H9 (cell line): ENCODE measurements around the gene TMA7B. TPM values are rescaled to one million over a fixed set of nuclear protein-coding genes. Genes with fewer than 3 reads are reported as not detected.
A peak's percentile ranks its signal among the peaks of the same experiment; 100 is the strongest.

Experiments used
- DNase-seq: peaks from one replicate; pipeline ENCODE4 v3.0.0-alpha.2; 2017
- H2AFZ ChIP-seq: one replicate; pipeline ENCODE4 v1.6.1; 2013; ENCODE audit warnings: mild to moderate bottlenecking, low read length, control low read depth, moderate library complexity
- H2AK5ac ChIP-seq: 2 replicates; pipeline ENCODE4 v1.6.1; 2013; ENCODE audit warnings: low read length, control low read depth, mixed read lengths; ENCODE audit not compliant: insufficient read length
- H2BK120ac ChIP-seq: one replicate; pipeline ENCODE4 v1.6.1; 2013; ENCODE audit warnings: low read depth, mild to moderate bottlenecking, low read length, control low read depth, inconsistent platforms; ENCODE audit not compliant: poor library complexity, severe bottlenecking
- H2BK12ac ChIP-seq: 2 replicates; pipeline ENCODE4 v1.6.1; 2013; ENCODE audit warnings: low read length, control low read depth, mixed read lengths, low read depth; ENCODE audit not compliant: insufficient read length
- H2BK15ac ChIP-seq: 2 replicates; pipeline ENCODE4 v1.6.1; 2013; ENCODE audit warnings: low read depth, low read length, control low read depth
- H2BK20ac ChIP-seq: one replicate; pipeline ENCODE4 v1.6.1; 2013; ENCODE audit warnings: low read depth, mild to moderate bottlenecking, low read length, control low read depth, inconsistent platforms; ENCODE audit not compliant: poor library complexity, severe bottlenecking
- H2BK5ac ChIP-seq: 2 replicates; pipeline ENCODE4 v1.6.1; 2013; ENCODE audit warnings: low read length, control low read depth, mixed read lengths; ENCODE audit not compliant: insufficient read length
- H3K14ac ChIP-seq: 2 replicates; pipeline ENCODE4 v1.6.1; 2013; ENCODE audit warnings: low read length, control low read depth; ENCODE audit not compliant: insufficient read depth
- H3K18ac ChIP-seq: 2 replicates; pipeline ENCODE4 v1.6.1; 2013; ENCODE audit warnings: low read depth, mild to moderate bottlenecking, mixed read lengths, low read length, control low read depth; ENCODE audit not compliant: insufficient read length
- H3K23ac ChIP-seq: 2 replicates; pipeline ENCODE4 v1.6.1; 2013; ENCODE audit warnings: low read length, control low read depth, mixed read lengths, low read depth; ENCODE audit not compliant: insufficient read length
- H3K23me2 ChIP-seq: 2 replicates; pipeline ENCODE4 v1.6.1; 2013; ENCODE audit warnings: low read depth, mild to moderate bottlenecking, mixed read lengths, low read length, control low read depth; ENCODE audit not compliant: insufficient read length, poor library complexity, severe bottlenecking
- H3K27ac ChIP-seq: 2 replicates; pipeline ENCODE4 v1.5.1; 2013; ENCODE audit warnings: low read length, control low read depth, mixed read lengths, low read depth; ENCODE audit not compliant: insufficient read length
- H3K27me3 ChIP-seq: 2 replicates; pipeline ENCODE4 v1.6.1; 2013; ENCODE audit warnings: low read length, control low read depth, inconsistent platforms; ENCODE audit not compliant: insufficient read depth
- H3K4ac ChIP-seq: 2 replicates; pipeline ENCODE4 v1.6.1; 2013; ENCODE audit warnings: low read depth, mild to moderate bottlenecking, control low read depth, inconsistent platforms, low read length, moderate library complexity
- H3K4me1 ChIP-seq: 2 replicates; pipeline ENCODE4 v1.6.1; 2013; ENCODE audit warnings: low read length, control low read depth, inconsistent platforms; ENCODE audit not compliant: insufficient read depth
- H3K4me2 ChIP-seq: 2 replicates; pipeline ENCODE4 v1.6.1; 2013; ENCODE audit warnings: low read length, control low read depth, mixed read lengths; ENCODE audit not compliant: insufficient read length, insufficient read depth
- H3K56ac ChIP-seq: 2 replicates; pipeline ENCODE4 v1.6.1; 2013; ENCODE audit warnings: low read depth, mild to moderate bottlenecking, mixed read lengths, low read length, control low read depth; ENCODE audit not compliant: insufficient read length
- H3K79me1 ChIP-seq: 2 replicates; pipeline ENCODE4 v1.6.1; 2013; ENCODE audit warnings: low read depth, mild to moderate bottlenecking, moderate library complexity, low read length, control low read depth, inconsistent platforms; ENCODE audit not compliant: insufficient read depth, poor library complexity, severe bottlenecking
- H3K79me2 ChIP-seq: 2 replicates; pipeline ENCODE4 v1.6.1; 2013; ENCODE audit warnings: low read length, control low read depth, inconsistent platforms; ENCODE audit not compliant: insufficient read depth
- H3K9ac ChIP-seq: 2 replicates; pipeline ENCODE4 v1.6.1; 2013; ENCODE audit warnings: low read length, control low read depth, mixed read lengths; ENCODE audit not compliant: insufficient read length; ENCODE audit errors: extremely low read depth
- H3K9me3 ChIP-seq: one replicate; pipeline ENCODE4 v1.6.1; 2013; ENCODE audit warnings: low read depth, low read length, inconsistent platforms; ENCODE audit not compliant: control insufficient read depth
- H3T11ph ChIP-seq: one replicate; pipeline ENCODE4 v1.6.1; 2013; ENCODE audit warnings: mild to moderate bottlenecking, low read length, control low read depth, inconsistent platforms
- H4K20me1 ChIP-seq: one replicate; pipeline ENCODE4 v1.6.1; 2013; ENCODE audit not compliant: control insufficient read depth, insufficient read length, insufficient read depth
- H4K5ac ChIP-seq: 2 replicates; pipeline ENCODE4 v1.6.1; 2013; ENCODE audit warnings: low read depth, mild to moderate bottlenecking, mixed read lengths, low read length, control low read depth; ENCODE audit not compliant: insufficient read length
- H4K8ac ChIP-seq: replicated peaks from 2 replicates; pipeline ENCODE4 v1.6.1; 2013; ENCODE audit warnings: low read length, control low read depth, mixed read lengths, low read depth; ENCODE audit not compliant: insufficient read length
- H4K91ac ChIP-seq: 2 replicates; pipeline ENCODE4 v1.6.1; 2013; ENCODE audit warnings: low read depth, mild to moderate bottlenecking, moderate library complexity, mixed read lengths, low read length, control low read depth; ENCODE audit not compliant: insufficient read length
- H3K27ac Mint-ChIP-seq, 3 experiments: 2 replicates in 2 of 3; 3 replicates in 1 of 3; pipeline ENCODE4 v1.8.0; 2020 to 2021; ENCODE audit warnings: mixed read lengths in 3 of 3, mild to moderate bottlenecking in 1 of 3, moderate library complexity in 1 of 3
- H3K27me3 Mint-ChIP-seq: 2 replicates; pipeline ENCODE4 v1.8.0; 2021; ENCODE audit warnings: low read depth, mild to moderate bottlenecking, moderate library complexity, mixed read lengths
- H3K36me3 Mint-ChIP-seq, 3 experiments: 2 replicates in 2 of 3; 3 replicates in 1 of 3; pipeline ENCODE4 v1.8.0; 2020 to 2021; ENCODE audit warnings: low read depth in 3 of 3, mixed read lengths in 3 of 3; ENCODE audit not compliant: insufficient read depth in 1 of 3
- H3K4me1 Mint-ChIP-seq, 2 experiments: 2 replicates each; pipeline ENCODE4 v1.8.0; 2020; ENCODE audit warnings: mixed read lengths in 2 of 2
- H3K4me3 Mint-ChIP-seq, 2 experiments: 2 replicates in 1 of 2; 3 replicates in 1 of 2; pipeline ENCODE4 v1.8.0; 2020 to 2021; ENCODE audit warnings: mild to moderate bottlenecking in 2 of 2, mixed read lengths in 2 of 2, moderate library complexity in 1 of 2
- H3K9me3 Mint-ChIP-seq, 2 experiments: 2 replicates in 1 of 2; 3 replicates in 1 of 2; pipeline ENCODE4 v1.8.0; 2020; ENCODE audit warnings: mild to moderate bottlenecking in 2 of 2, mixed read lengths in 2 of 2, moderate library complexity in 1 of 2
- WGBS: extraction: QIAGEN DNeasy Blood & Tissue Kit; methylation state at CpG from one replicate; pipeline ENCODE4 v1.1.7; 2013; ENCODE audit warnings: missing lambda C conversion rate, low lambda C conversion rate, mixed read lengths; ENCODE audit not compliant: insufficient read length; ENCODE audit errors: extremely low coverage; 5-methylcytosine and 5-hydroxymethylcytosine counted together
- total RNA-seq: library from RNA; stranded (reverse); gene quantifications from 2 replicates; pipeline ENCODE4 v1.2.1, GENCODE V29; 2021
- TF ChIP-seq, protein P1 (sequence below): fragments of 200-600 bp; sonication (generic); conservative IDR thresholded peaks from 3 replicates; pipeline ENCODE4 v1.8.0; 2021; ENCODE audit warnings: antibody characterized with exemption, mild to moderate bottlenecking

The TMA7B gene
- total RNA-seq, 1 experiment from 2014 or later: not detected

DNA sequence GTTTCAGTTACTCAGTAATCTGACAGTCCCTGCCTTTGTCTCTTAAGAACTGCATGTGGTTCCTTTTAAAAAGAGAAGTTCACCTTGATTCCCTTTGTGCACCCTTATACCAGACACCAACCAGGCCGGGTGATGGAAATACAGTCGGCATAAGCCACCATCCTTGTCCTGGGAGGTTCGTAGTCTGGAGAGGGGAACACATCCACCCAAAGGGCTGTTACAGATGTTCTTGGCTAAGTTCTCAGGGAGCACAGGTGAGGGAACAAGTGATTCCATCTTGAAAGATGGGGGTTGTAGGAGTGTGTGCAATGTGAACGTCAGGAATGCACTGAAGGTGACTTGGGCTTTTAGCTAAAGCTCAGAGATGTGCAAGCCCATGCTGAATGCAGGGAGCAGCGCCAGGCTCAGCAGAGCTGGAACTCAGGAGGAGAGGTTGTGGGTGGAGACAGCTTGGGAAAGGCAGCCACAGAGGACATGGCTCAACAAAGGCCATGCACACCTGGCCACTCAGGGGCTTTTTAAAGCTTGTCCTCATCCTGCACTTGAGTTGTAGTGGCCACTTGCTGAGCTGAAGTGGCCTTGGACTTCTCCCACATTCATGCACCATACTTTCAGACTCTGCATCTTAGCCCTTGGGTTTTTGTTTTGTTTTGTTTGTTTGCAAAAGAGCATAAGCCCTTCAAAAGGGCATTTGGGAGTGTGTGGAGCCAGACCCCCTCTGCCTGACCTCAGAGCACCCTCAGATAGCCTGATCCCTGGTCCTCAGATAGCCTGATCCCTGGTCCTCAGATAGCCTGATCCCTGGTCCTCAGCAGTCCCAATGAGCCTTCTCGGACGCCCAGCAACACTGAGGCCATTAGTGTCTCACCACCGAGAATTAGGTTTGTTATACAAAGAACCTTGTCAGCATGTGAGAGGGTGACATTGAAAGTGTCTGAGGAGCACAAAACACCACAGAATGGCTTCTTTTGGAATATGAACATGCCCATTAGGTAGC is 12.7 kb upstream of the TMA7B start:
- H2AFZ ChIP-seq: no peak overlapping the region
- H2BK120ac ChIP-seq: no peak overlapping the region
- no CpG with 5 or more reads among the region's 8 CpGs for WGBS
- H2BK12ac ChIP-seq: no peak overlapping the region
- no peaks in the 10 kb centered on the region for H3K79me1 ChIP-seq
- no peak overlapping the region for H4K91ac ChIP-seq
- Mint-ChIP-seq H3K9me3 (no peaks in the 10 kb centered on the region), H3K4me3 (no peak overlapping the region), H3K27ac (no peak overlapping the region), H3K27me3 (no peaks in the 10 kb centered on the region; the same call in 1 of the 2 replicates), H3K4me1 (peaks cover 38 to 47% of the 10 kb centered on the region in 2 experiments), H3K36me3 (no peaks in the 10 kb centered on the region)
- H3K27ac ChIP-seq: no peak overlapping the region
- H3K27me3 ChIP-seq: no peaks in the 10 kb centered on the region
- H4K5ac ChIP-seq: no peak overlapping the region
- H3K23me2 ChIP-seq: no peaks in the 10 kb centered on the region
- no peaks in the 10 kb centered on the region for H3K9me3 ChIP-seq
- no peak overlapping the region for H3K4ac ChIP-seq
- no peak overlapping the region for H3K4me2 ChIP-seq
- H4K20me1 ChIP-seq: no peaks in the 10 kb centered on the region
- no peak for DNase-seq
- TF ChIP-seq, protein P1, sequence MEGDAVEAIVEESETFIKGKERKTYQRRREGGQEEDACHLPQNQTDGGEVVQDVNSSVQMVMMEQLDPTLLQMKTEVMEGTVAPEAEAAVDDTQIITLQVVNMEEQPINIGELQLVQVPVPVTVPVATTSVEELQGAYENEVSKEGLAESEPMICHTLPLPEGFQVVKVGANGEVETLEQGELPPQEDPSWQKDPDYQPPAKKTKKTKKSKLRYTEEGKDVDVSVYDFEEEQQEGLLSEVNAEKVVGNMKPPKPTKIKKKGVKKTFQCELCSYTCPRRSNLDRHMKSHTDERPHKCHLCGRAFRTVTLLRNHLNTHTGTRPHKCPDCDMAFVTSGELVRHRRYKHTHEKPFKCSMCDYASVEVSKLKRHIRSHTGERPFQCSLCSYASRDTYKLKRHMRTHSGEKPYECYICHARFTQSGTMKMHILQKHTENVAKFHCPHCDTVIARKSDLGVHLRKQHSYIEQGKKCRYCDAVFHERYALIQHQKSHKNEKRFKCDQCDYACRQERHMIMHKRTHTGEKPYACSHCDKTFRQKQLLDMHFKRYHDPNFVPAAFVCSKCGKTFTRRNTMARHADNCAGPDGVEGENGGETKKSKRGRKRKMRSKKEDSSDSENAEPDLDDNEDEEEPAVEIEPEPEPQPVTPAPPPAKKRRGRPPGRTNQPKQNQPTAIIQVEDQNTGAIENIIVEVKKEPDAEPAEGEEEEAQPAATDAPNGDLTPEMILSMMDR: no peak
- H4K8ac ChIP-seq: no peak overlapping the region
- H2BK15ac ChIP-seq: no peak overlapping the region
- no peak overlapping the region for H3K9ac ChIP-seq
- H3K23ac ChIP-seq: no peak overlapping the region
- no peaks in the 10 kb centered on the region for H3K79me2 ChIP-seq
- peak overlapping the region; percentile 44; the same call in 1 of the 2 replicates for H3K14ac ChIP-seq
- no peak overlapping the region for H2AK5ac ChIP-seq
- peaks cover 18% of the 10 kb centered on the region for H3K4me1 ChIP-seq
- H3T11ph ChIP-seq: no peak overlapping the region
- H3K18ac ChIP-seq: no peak overlapping the region
- no peak overlapping the region for H2BK5ac ChIP-seq
- no peak overlapping the region for H3K56ac ChIP-seq
- H2BK20ac ChIP-seq: no peak overlapping the region
